Measurements from ENCODE around the gene VPS35L.

- TF ChIP-seq POLR2A (IDR thresholded peaks at IDR 0.05; ENCODE audit: low read length) (no peak), GATA1 (IDR thresholded peaks at IDR 0.05; ENCODE audit: low read depth, low read length) (no peak)
Observed at GRCh38 chr16:19685176-19685575, 129.7 kb downstream of the VPS35L start.
